K562 (cell line): ENCODE results near the gene USP28. TPM values are rescaled to one million over a fixed set of nuclear protein-coding genes. Genes with fewer than 3 reads are reported as not detected.

ENCODE experiments used
- CBFB ChIP-seq: sonication (generic); formaldehyde crosslinking; IDR thresholded peaks from 2 replicates; pipeline ENCODE4 v1.4.0; 2020; ENCODE audit warnings: mild to moderate bottlenecking, missing genetic modification reagents
- GTF2A2 ChIP-seq: IDR thresholded peaks from 2 replicates; pipeline ENCODE4 v1.6.1; 2016; ENCODE audit warnings: mild to moderate bottlenecking, missing genetic modification characterization, missing compliant biosample characterization
- GTF2F1 ChIP-seq: IDR thresholded peaks from 2 replicates; pipeline ENCODE4 v1.6.1; 2011; ENCODE audit warnings: low read depth, low read length, improper control_type of control experiment
- IRF1 ChIP-seq: sonication (generic); formaldehyde crosslinking; IDR thresholded peaks from 2 replicates; pipeline ENCODE4 v1.8.0; 2022; ENCODE audit warnings: missing genetic modification reagents, mild to moderate bottlenecking, borderline replicate concordance
- NFXL1 ChIP-seq: fragments of 450-650 bp; formaldehyde crosslinking; IDR thresholded peaks from 2 replicates; pipeline ENCODE4 v1.4.0; 2021; ENCODE audit warnings: mild to moderate bottlenecking
- NONO ChIP-seq, 2 experiments: fragments of 200-400 bp in 1 of 2; fragments of 450-650 bp in 1 of 2; formaldehyde crosslinking in 1 of 2; IDR thresholded peaks; 2 replicates each; pipeline ENCODE4 v1.6.1; 2017; ENCODE audit warnings: low read depth in 2 of 2, mild to moderate bottlenecking in 2 of 2, moderate library complexity in 2 of 2, low read length in 1 of 2
- NR2F6 ChIP-seq: fragments of 450-650 bp; formaldehyde crosslinking; IDR thresholded peaks from 2 replicates; pipeline ENCODE4 v1.4.0; 2020; ENCODE audit warnings: mild to moderate bottlenecking
- RAD21 ChIP-seq, 2 experiments: fragments of 250-450 bp in 1 of 2; fragments of 450-650 bp in 1 of 2; sonication (Bioruptor Pico) in 1 of 2; formaldehyde crosslinking in 1 of 2; IDR thresholded peaks in 1 of 2; conservative IDR thresholded peaks in 1 of 2; 2 replicates each; pipeline versions ENCODE4 v1.4.0 to v1.8.0; 2020 to 2022; ENCODE audit warnings: mild to moderate bottlenecking in 2 of 2, moderate library complexity in 1 of 2
- RBM39 ChIP-seq: fragments of 200-400 bp; formaldehyde crosslinking; optimal IDR thresholded peaks from 2 replicates; pipeline ENCODE3; 2018; ENCODE audit warnings: low read depth, low read length
- SFPQ ChIP-seq: fragments of 200-400 bp; formaldehyde crosslinking; IDR thresholded peaks from 2 replicates; pipeline ENCODE4 v1.6.1; 2017; ENCODE audit warnings: mild to moderate bottlenecking, low read depth, low read length, moderate library complexity
- ZNF644 ChIP-seq: fragments of 200-800 bp; sonication (Bioruptor generic); IDR thresholded peaks from 2 replicates; pipeline ENCODE4 v1.6.1; 2016; ENCODE audit warnings: low read depth, missing genetic modification characterization, missing compliant biosample characterization
- polyA plus RNA-seq, 8 experiments: library from polyadenylated mRNA; depleted of rRNA in 4 of 8; stranded (reverse) in 5 of 8; unstranded in 3 of 8; fragments of >200 nt; fragmentation: Nextera tagmentation in 2 of 8; fragmentation: Illumina TruSeq in 1 of 8; extraction: Ambion mirVana in 2 of 8; extraction: Trizol in 1 of 8; gene quantifications; 2 replicates each; pipeline versions ENCODE4 v1.2.1 to v1.2.3, GENCODE V29; 2011 to 2014; ENCODE audit warnings: inconsistent platforms in 1 of 8, missing spikeins in 1 of 8
- total RNA-seq, 7 experiments: library from RNA; depleted of rRNA in 6 of 7; stranded (reverse); fragments of >200 nt in 6 of 7; fragmentation: Illumina TruSeq in 2 of 7; extraction: Trizol in 2 of 7; gene quantifications; 2 replicates each; pipeline versions ENCODE4 v1.2.1 to v1.2.3, GENCODE V29; 2011 to 2021; ENCODE audit warnings: low replicate concordance in 1 of 7
- TF ChIP-seq, protein P1 (sequence below): fragments of 250-450 bp; sonication (Bioruptor Pico); IDR thresholded peaks from 2 replicates; pipeline ENCODE4 v1.5.0; 2022; ENCODE audit warnings: mild to moderate bottlenecking
- TF ChIP-seq, protein P2 (sequence below): fragments of 200-800 bp; sonication (Bioruptor generic); IDR thresholded peaks from 2 replicates; pipeline ENCODE4 v1.6.1; 2017; ENCODE audit warnings: missing genetic modification characterization, missing compliant biosample characterization
- TF ChIP-seq, protein P3 (sequence below), 2 experiments: IDR thresholded peaks in 1 of 2; conservative IDR thresholded peaks in 1 of 2; 2 replicates each; pipeline ENCODE4 v1.6.1; 2016; ENCODE audit warnings: low read depth in 2 of 2, mild to moderate bottlenecking in 1 of 2, missing compliant biosample characterization in 1 of 2, missing genetic modification characterization in 1 of 2, moderate library complexity in 1 of 2
- TF ChIP-seq, protein P4 (sequence below): fragments of 250-450 bp; sonication (Bioruptor Pico); IDR thresholded peaks from 2 replicates; pipeline ENCODE4 v1.9.0; 2021; ENCODE audit warnings: mild to moderate bottlenecking

The USP28 gene
- total and polyA plus RNA-seq, 9 of the 15 experiments (the other 6 are each of a cell fraction or from before 2014, with no cell fraction given) = 3.7 to 42.7 (median 20.3) TPM

DNA sequence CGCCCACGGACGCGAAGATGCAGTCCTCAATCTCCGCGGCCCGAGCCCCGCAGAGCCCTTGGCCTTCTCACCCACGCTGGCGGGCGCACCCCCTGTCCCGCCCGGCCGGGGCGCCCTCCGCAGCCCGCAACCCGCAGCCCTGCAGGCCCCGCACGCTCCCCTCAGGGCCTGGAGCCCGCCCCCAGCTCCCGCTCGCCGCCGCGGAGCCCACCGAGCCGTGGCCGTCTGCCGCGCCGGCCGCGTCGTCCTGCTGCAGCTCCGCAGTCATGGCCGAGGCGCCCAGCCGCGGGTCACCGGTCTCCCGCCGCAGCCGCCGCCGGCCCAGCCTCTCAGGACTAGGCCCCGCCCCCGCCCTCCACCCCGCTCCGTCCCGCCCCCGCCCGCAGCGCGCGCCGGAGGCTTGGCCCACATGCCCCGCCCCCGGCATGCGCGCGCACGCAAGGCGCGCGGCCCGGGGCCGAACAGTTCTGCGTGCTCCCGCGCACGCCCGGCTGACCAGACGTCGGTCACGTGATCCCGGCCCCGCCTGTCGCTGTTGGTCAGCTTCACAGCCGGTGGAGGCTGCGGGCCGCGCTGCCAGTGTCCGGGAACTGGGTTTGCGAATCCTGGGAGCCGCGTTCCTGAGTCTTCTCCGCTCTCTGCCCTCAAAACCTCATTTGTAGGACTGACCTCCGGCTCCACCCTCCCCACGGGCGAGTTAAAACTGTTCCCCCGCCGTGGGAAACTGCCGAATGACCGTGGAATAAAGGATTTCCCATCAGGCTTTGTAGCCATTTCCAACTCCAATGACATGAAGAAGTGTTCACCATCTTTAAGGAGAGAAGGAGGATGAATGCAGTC, at the start of gene USP28 (continued):
- TF ChIP-seq, protein P1, sequence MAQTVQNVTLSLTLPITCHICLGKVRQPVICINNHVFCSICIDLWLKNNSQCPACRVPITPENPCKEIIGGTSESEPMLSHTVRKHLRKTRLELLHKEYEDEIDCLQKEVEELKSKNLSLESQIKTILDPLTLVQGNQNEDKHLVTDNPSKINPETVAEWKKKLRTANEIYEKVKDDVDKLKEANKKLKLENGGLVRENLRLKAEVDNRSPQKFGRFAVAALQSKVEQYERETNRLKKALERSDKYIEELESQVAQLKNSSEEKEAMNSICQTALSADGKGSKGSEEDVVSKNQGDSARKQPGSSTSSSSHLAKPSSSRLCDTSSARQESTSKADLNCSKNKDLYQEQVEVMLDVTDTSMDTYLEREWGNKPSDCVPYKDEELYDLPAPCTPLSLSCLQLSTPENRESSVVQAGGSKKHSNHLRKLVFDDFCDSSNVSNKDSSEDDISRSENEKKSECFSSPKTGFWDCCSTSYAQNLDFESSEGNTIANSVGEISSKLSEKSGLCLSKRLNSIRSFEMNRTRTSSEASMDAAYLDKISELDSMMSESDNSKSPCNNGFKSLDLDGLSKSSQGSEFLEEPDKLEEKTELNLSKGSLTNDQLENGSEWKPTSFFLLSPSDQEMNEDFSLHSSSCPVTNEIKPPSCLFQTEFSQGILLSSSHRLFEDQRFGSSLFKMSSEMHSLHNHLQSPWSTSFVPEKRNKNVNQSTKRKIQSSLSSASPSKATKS (CRISPR knock-in tag) = no peak
- TF ChIP-seq, protein P2, sequence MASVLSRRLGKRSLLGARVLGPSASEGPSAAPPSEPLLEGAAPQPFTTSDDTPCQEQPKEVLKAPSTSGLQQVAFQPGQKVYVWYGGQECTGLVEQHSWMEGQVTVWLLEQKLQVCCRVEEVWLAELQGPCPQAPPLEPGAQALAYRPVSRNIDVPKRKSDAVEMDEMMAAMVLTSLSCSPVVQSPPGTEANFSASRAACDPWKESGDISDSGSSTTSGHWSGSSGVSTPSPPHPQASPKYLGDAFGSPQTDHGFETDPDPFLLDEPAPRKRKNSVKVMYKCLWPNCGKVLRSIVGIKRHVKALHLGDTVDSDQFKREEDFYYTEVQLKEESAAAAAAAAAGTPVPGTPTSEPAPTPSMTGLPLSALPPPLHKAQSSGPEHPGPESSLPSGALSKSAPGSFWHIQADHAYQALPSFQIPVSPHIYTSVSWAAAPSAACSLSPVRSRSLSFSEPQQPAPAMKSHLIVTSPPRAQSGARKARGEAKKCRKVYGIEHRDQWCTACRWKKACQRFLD (CRISPR knock-in tag) = peak; percentile 80
- TF ChIP-seq GTF2F1 (no peak; the same call in 1 of the 2 replicates), NR2F6 (no peak), RBM39 (no peak), ZNF644 (tag) (peak; percentile 41; the same call in 1 of the 2 replicates), CBFB (CRISPR knock-in tag) (no peak), IRF1 (no peak), SFPQ (no peak), NONO (IDR thresholded peaks at IDR 0.05; ENCODE audit: low read depth in 2 of 2, low read length in 1 of 2) (peak; percentile 22 to 80; a peak in 2 of 4 replicates), RAD21 (CRISPR knock-in tag; conservative IDR thresholded peaks at IDR 0.05 in 1 of 2, IDR thresholded peaks at IDR 0.05 in 1 of 2) (no peak), NFXL1 (CRISPR knock-in tag) (no peak), GTF2A2 (tag) (no peak)
- TF ChIP-seq, protein P3, sequence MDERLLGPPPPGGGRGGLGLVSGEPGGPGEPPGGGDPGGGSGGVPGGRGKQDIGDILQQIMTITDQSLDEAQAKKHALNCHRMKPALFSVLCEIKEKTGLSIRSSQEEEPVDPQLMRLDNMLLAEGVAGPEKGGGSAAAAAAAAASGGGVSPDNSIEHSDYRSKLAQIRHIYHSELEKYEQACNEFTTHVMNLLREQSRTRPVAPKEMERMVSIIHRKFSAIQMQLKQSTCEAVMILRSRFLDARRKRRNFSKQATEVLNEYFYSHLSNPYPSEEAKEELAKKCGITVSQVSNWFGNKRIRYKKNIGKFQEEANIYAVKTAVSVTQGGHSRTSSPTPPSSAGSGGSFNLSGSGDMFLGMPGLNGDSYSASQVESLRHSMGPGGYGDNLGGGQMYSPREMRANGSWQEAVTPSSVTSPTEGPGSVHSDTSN (CRISPR knock-in tag; IDR thresholded peaks at IDR 0.05; ENCODE audit: low read depth) = no peak
- TF ChIP-seq, protein P3 (tag; conservative IDR thresholded peaks at IDR 0.05; ENCODE audit: low read depth) = no peak
- TF ChIP-seq, protein P4, sequence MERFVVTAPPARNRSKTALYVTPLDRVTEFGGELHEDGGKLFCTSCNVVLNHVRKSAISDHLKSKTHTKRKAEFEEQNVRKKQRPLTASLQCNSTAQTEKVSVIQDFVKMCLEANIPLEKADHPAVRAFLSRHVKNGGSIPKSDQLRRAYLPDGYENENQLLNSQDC (CRISPR knock-in tag) = no peak
